H1 (cell line): ENCODE results near the gene RARB.

ENCODE experiments used
- ATF2 ChIP-seq: IDR thresholded peaks from 2 replicates; pipeline ENCODE4 v1.6.1; 2012; ENCODE audit warnings: low read length, inconsistent platforms
- CBX8 ChIP-seq: fragments of 300-800, 300-1000 bp; sonication (generic); IDR thresholded peaks from 2 replicates; pipeline ENCODE4 v1.7.1; 2016; ENCODE audit warnings: low read depth, low read length, borderline replicate concordance
- CHD2 ChIP-seq: IDR thresholded peaks from 2 replicates; pipeline ENCODE4 v1.6.1; 2012; ENCODE audit warnings: low read length, improper control_type of control experiment
- CTCF ChIP-seq, 3 experiments: IDR thresholded peaks; 1 replicate in 2 of 3; 2 replicates in 1 of 3; pipeline versions ENCODE4 v1.5.1 to v1.6.1; 2011; ENCODE audit warnings: low read length in 3 of 3, mild to moderate bottlenecking in 3 of 3, inconsistent platforms in 2 of 3, low read depth in 1 of 3, moderate library complexity in 1 of 3; ENCODE audit not compliant: insufficient read depth in 1 of 3; ENCODE audit errors: control extremely low read depth in 1 of 3
- EP300 ChIP-seq, 2 experiments: IDR thresholded peaks; 1 replicate in 1 of 2; 2 replicates in 1 of 2; pipeline ENCODE4 v1.6.1; 2011 to 2012; ENCODE audit warnings: low read depth in 2 of 2, low read length in 2 of 2, mild to moderate bottlenecking in 2 of 2, borderline replicate concordance in 1 of 2, inconsistent platforms in 1 of 2, moderate library complexity in 1 of 2
- EZH2 ChIP-seq: fragments of 200-600 bp; sonication (generic); IDR thresholded peaks from 2 replicates; pipeline ENCODE4 v1.7.1; 2012; ENCODE audit warnings: low read depth, mild to moderate bottlenecking, moderate library complexity, low read length, inconsistent platforms; ENCODE audit not compliant: severe bottlenecking
- GABPA ChIP-seq: IDR thresholded peaks from 2 replicates; pipeline ENCODE4 v1.6.1; 2011; ENCODE audit warnings: mild to moderate bottlenecking, low read length, moderate library complexity, borderline replicate concordance; ENCODE audit not compliant: insufficient read depth
- GTF2F1 ChIP-seq: IDR thresholded peaks from 2 replicates; pipeline ENCODE4 v1.6.1; 2012; ENCODE audit warnings: low read depth, low read length, improper control_type of control experiment, borderline replicate concordance
- PHF8 ChIP-seq: fragments of 200-600 bp; sonication (generic); conservative IDR thresholded peaks from 2 replicates; pipeline ENCODE4 v1.7.1; 2012; ENCODE audit warnings: low read depth, mild to moderate bottlenecking, inconsistent platforms, low read length, moderate library complexity
- POLR2A ChIP-seq, 2 experiments: IDR thresholded peaks; 1 replicate in 1 of 2; 2 replicates in 1 of 2; pipeline ENCODE4 v1.6.1; 2011; ENCODE audit warnings: low read depth in 2 of 2, low read length in 2 of 2, mild to moderate bottlenecking in 2 of 2; ENCODE audit errors: control extremely low read depth in 1 of 2
- POLR2AphosphoS5 ChIP-seq: IDR thresholded peaks from 2 replicates; pipeline ENCODE4 v1.6.1; 2011; ENCODE audit warnings: low read depth, low read length
- POU5F1 ChIP-seq: IDR thresholded peaks from 2 replicates; pipeline ENCODE4 v1.6.1; 2011; ENCODE audit warnings: low read depth, mild to moderate bottlenecking, low read length, moderate library complexity
- USF2 ChIP-seq: IDR thresholded peaks from 2 replicates; pipeline ENCODE4 v1.6.1; 2011; ENCODE audit warnings: low read length, improper control_type of control experiment
- TF ChIP-seq, protein P1 (sequence below): IDR thresholded peaks from 2 replicates; pipeline ENCODE4 v1.6.1; 2012; ENCODE audit warnings: inconsistent platforms

- TF ChIP-seq CTCF (IDR thresholded peaks at IDR 0.05; ENCODE audit: control extremely low read depth in 1 of 3, insufficient read depth in 1 of 3, low read depth in 1 of 3, low read length in 3 of 3) (no peak), GTF2F1 (no peak), CBX8 (no peak), POLR2A (IDR thresholded peaks at IDR 0.05; ENCODE audit: control extremely low read depth in 1 of 2, low read depth in 2 of 2, low read length in 2 of 2) (no peak), EZH2 (no peak), USF2 (no peak), CHD2 (no peak), PHF8 (no peak), GABPA (no peak), ATF2 (no peak), EP300 (IDR thresholded peaks at IDR 0.05; ENCODE audit: borderline replicate concordance in 1 of 2, low read depth in 2 of 2, low read length in 2 of 2) (no peak), POLR2AphosphoS5 (no peak), POU5F1 (no peak)
- TF ChIP-seq, protein P1, sequence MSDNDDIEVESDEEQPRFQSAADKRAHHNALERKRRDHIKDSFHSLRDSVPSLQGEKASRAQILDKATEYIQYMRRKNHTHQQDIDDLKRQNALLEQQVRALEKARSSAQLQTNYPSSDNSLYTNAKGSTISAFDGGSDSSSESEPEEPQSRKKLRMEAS, result no peak
Observed at GRCh38 chr3:25572336-25572735, 144.3 kb downstream of the RARB start.
